BJ (cell line): ENCODE results near the gene HMGN2. TPM values are rescaled to one million over a fixed set of nuclear protein-coding genes. Genes with fewer than 3 reads are reported as not detected.

ENCODE experiments used
- CTCF ChIA-PET: fragments of 350-600 bp; formaldehyde crosslinking; extraction: SDS; loops from one replicate; lab custom pipeline; 2021; ENCODE audit warnings: antibody characterized with exemption, inconsistent platforms; lab: Yijun Ruan, JAX
- POLR2A ChIA-PET: fragments of 300-600 bp; sonication (Branson Sonifier 250); formaldehyde crosslinking; extraction: SDS; loops from one replicate; lab custom pipeline; 2021; ENCODE audit warnings: antibody characterized with exemption; lab: Charles Lee
- DNase-seq: peaks from one replicate; pipeline ENCODE4 v3.0.0-alpha.2; 2011; ENCODE audit warnings: low read depth
- H3K27me3 ChIP-seq: 2 replicates; pipeline ENCODE4 v1.6.0; 2011; ENCODE audit warnings: low read length; ENCODE audit not compliant: control insufficient read depth, insufficient read depth
- H3K36me3 ChIP-seq: 2 replicates; pipeline ENCODE4 v1.5.1; 2011; ENCODE audit warnings: low read length; ENCODE audit not compliant: control insufficient read depth, insufficient read depth
- H3K4me3 ChIP-seq: 2 replicates; pipeline ENCODE4 v1.5.1; 2011; ENCODE audit warnings: low read depth, mild to moderate bottlenecking, control low read depth, low read length
- CTCF ChIP-seq: IDR thresholded peaks from 2 replicates; pipeline ENCODE4 v1.5.1; 2011; ENCODE audit warnings: low read depth, mild to moderate bottlenecking, control low read depth, inconsistent platforms, low read length, moderate library complexity; ENCODE audit not compliant: insufficient read depth
- polyA plus RNA-seq: library from polyadenylated mRNA; depleted of rRNA; stranded (reverse); fragments of >200 nt; gene quantifications from 2 replicates; pipeline ENCODE4 v1.2.3, GENCODE V29; 2011

Gene HMGN2
- polyA plus RNA-seq, 1 experiment, result 268 TPM

GRCh38 chr1:26470878-26471497, 1.3 kb upstream of the HMGN2 start:
- H3K27me3 ChIP-seq, result no peaks in the 10 kb centered on the region
- CTCF ChIA-PET, result interaction anchor here (0.6 to 2.4 kb wide), 10 partner anchors 9 to 301 kb away, joined by 3 to 13 read pairs (median 4); no protein-coding TSS in a partner anchor
- TF ChIP-seq CTCF, result no peak
- peak overlapping the region; percentile 86 for H3K4me3 ChIP-seq
- POLR2A ChIA-PET, result interaction anchor here (0.7 kb wide), 1 partner anchor 369 kb away, joined by 17 read pairs; no protein-coding TSS in a partner anchor
- DNase-seq, result no peak
- H3K36me3 ChIP-seq, result peaks cover 20% of the 10 kb centered on the region

GRCh38 chr1:26471498-26472319, 531 bp upstream of the HMGN2 start:
- peak overlapping the region; percentile 86 for H3K4me3 ChIP-seq
- DNase-seq, result peak; percentile 16
- ChIA-PET CTCF (interaction anchor here (0.5 to 2.4 kb wide), 7 partner anchors 10 to 240 kb away, joined by 3 to 13 read pairs (median 3); no protein-coding TSS in a partner anchor), POLR2A (no interaction called here)
- peaks cover 17% of the 10 kb centered on the region for H3K36me3 ChIP-seq
- no peaks in the 10 kb centered on the region for H3K27me3 ChIP-seq
- no peak for TF ChIP-seq CTCF

- H3K27me3 ChIP-seq, result no peaks in the 10 kb centered on the region
- H3K36me3 ChIP-seq, result peaks cover 12% of the 10 kb centered on the region
- no peak for TF ChIP-seq CTCF
- DNase-seq, result peak; percentile 60
- ChIA-PET CTCF (interaction anchor here (0.6 kb wide), 1 partner anchor 202 kb away, joined by 3 read pairs; no protein-coding TSS in a partner anchor), POLR2A (interaction anchor here (0.7 kb wide), 1 partner anchor 104 kb away, joined by 3 read pairs; no protein-coding TSS in a partner anchor)
- H3K4me3 ChIP-seq, result peak overlapping the region; percentile 86
Observed at GRCh38 chr1:26472901-26473845, 933 bp downstream of the HMGN2 start.

- Histone ChIP-seq H3K36me3 (peaks cover 8% of the 10 kb centered on the region; the same call in 1 of the 2 replicates), H3K4me3 (no peak overlapping the region), H3K27me3 (no peaks in the 10 kb centered on the region)
- ChIA-PET POLR2A (no interaction called here), CTCF (no interaction called here)
- DNase-seq, result no peak
- TF ChIP-seq CTCF, result no peak
Observed at GRCh38 chr1:26474818-26475217, 2.6 kb downstream of the HMGN2 start.
